Loucy (cell line): ENCODE measurements around the gene MYRIP.

Experiments used
- EZH2phosphoT487 ChIP-seq: fragments of 200-600 bp; IDR thresholded peaks from 2 replicates; pipeline ENCODE4 v1.6.1; 2018; ENCODE audit warnings: antibody characterized with exemption, mild to moderate bottlenecking, moderate library complexity, borderline replicate concordance
- TF ChIP-seq, protein P1 (sequence below): fragments of 200-600 bp; sonication (generic); conservative IDR thresholded peaks from 2 replicates; pipeline ENCODE4 v1.5.1; 2014; ENCODE audit warnings: mild to moderate bottlenecking, antibody characterized with exemption, low read length

DNA sequence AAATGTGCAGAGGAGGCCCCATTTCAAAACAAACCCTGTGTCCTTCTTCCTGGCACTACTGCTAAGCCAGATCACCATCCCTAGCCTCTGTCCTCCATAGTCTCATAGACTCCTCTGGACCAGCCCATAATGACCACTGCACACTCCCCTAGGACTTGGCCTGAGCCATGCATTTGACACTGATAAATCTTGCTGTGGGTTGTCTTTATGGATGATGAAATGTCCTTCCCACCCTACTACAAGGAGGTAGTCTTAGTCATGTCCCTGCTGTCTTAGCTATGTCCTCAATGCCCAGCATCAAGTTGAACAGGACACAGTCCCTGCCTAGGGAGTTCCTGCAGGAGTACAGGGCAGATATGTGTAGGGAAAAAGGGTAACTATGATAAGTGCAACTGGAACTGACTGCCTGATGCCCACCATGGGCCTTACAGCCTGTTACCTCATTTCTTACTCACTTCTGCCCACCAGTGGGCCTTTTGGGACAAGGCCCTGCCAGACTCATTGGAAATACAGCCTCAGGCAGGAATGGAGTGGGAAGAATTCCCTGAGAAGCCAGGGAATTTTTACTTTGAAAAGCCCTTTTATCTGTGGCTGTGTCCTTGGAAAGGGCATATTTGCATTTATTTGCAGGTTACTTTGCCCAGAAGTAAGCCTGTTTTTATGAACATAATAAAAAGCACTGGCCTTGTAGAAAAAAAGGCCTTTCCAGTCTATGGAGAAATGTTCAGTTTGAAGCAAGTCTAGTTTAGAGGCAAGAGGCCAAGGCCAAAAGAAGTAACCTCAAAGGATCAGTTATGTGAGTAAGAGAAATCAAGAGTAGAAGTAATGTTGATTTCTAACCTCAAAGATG lies 300.5 kb downstream of the MYRIP start:
- TF ChIP-seq, protein P1, sequence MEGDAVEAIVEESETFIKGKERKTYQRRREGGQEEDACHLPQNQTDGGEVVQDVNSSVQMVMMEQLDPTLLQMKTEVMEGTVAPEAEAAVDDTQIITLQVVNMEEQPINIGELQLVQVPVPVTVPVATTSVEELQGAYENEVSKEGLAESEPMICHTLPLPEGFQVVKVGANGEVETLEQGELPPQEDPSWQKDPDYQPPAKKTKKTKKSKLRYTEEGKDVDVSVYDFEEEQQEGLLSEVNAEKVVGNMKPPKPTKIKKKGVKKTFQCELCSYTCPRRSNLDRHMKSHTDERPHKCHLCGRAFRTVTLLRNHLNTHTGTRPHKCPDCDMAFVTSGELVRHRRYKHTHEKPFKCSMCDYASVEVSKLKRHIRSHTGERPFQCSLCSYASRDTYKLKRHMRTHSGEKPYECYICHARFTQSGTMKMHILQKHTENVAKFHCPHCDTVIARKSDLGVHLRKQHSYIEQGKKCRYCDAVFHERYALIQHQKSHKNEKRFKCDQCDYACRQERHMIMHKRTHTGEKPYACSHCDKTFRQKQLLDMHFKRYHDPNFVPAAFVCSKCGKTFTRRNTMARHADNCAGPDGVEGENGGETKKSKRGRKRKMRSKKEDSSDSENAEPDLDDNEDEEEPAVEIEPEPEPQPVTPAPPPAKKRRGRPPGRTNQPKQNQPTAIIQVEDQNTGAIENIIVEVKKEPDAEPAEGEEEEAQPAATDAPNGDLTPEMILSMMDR: peak; percentile 61
- no peak for TF ChIP-seq EZH2phosphoT487
